HEK293 (cell line): ENCODE results near the gene KCNMA1.

Experiments used
- CTCF ChIA-PET: fragments of 350-600 bp; formaldehyde crosslinking; extraction: SDS; loops from one replicate; lab custom pipeline; 2021; ENCODE audit warnings: antibody characterized with exemption; lab: Yijun Ruan, JAX
- POLR2A ChIA-PET: fragments of 300-600 bp; formaldehyde crosslinking; extraction: SDS; loops from one replicate; lab custom pipeline; 2020; ENCODE audit warnings: antibody characterized with exemption, inconsistent platforms; lab: Yijun Ruan, JAX
- H3K27ac ChIP-seq: fragments of 200-500 bp; sonication (Bioruptor generic); 2 replicates; pipeline ENCODE4 v1.5.1; 2014; ENCODE audit warnings: low read depth, low read length, control low read depth, inconsistent platforms; ENCODE audit errors: extremely low read depth
- H3K36me3 ChIP-seq, 2 experiments: fragments of 200-500 bp in 1 of 2; sonication (Bioruptor generic) in 1 of 2; 1 replicate in 1 of 2; 2 replicates in 1 of 2; pipeline ENCODE4 v1.5.1; 2014 to 2017; ENCODE audit warnings: inconsistent platforms in 2 of 2, low read length in 2 of 2; ENCODE audit not compliant: control insufficient read depth in 2 of 2, insufficient read depth in 1 of 2
- H3K4me1 ChIP-seq: fragments of 200-500 bp; sonication (Bioruptor generic); 2 replicates; pipeline ENCODE4 v1.5.1; 2014; ENCODE audit warnings: mild to moderate bottlenecking, low read length, inconsistent platforms; ENCODE audit not compliant: control insufficient read depth, insufficient read depth
- H3K4me3 ChIP-seq: 2 replicates; pipeline ENCODE4 v1.5.1; 2011; ENCODE audit warnings: low read depth, mild to moderate bottlenecking, control low read depth, low read length, moderate library complexity
- H3K9me3 ChIP-seq: fragments of 200-500 bp; sonication (Bioruptor generic); 2 replicates; pipeline ENCODE4 v1.5.1; 2014; ENCODE audit warnings: low read depth, low read length, inconsistent platforms; ENCODE audit not compliant: control insufficient read depth, insufficient read depth
- ATF2 ChIP-seq: fragments of 450-650 bp; formaldehyde crosslinking; IDR thresholded peaks from 2 replicates; pipeline ENCODE4 v1.5.1; 2016; ENCODE audit warnings: missing biosample characterization, missing genetic modification characterization, low read depth
- BCL11B ChIP-seq: fragments of 450-650 bp; formaldehyde crosslinking; IDR thresholded peaks from 2 replicates; pipeline ENCODE4 v1.5.1; 2016; ENCODE audit warnings: low read depth, missing biosample characterization, missing genetic modification characterization
- ZBTB1 ChIP-seq: fragments of 450-650 bp; formaldehyde crosslinking; IDR thresholded peaks from 2 replicates; pipeline ENCODE4 v1.5.1; 2016; ENCODE audit warnings: missing biosample characterization, missing genetic modification characterization
- ZBTB21 ChIP-seq: fragments of 450-650 bp; formaldehyde crosslinking; IDR thresholded peaks from 2 replicates; pipeline ENCODE4 v1.5.1; 2017; ENCODE audit warnings: missing biosample characterization, missing genetic modification characterization
- ZBTB48 ChIP-seq: fragments of 450-650 bp; formaldehyde crosslinking; IDR thresholded peaks from 2 replicates; pipeline ENCODE4 v1.5.1; 2016; ENCODE audit warnings: missing biosample characterization, missing genetic modification characterization
- ZBTB6 ChIP-seq: fragments of 450-650 bp; formaldehyde crosslinking; IDR thresholded peaks from 2 replicates; pipeline ENCODE4 v1.5.1; 2017; ENCODE audit warnings: missing biosample characterization, missing genetic modification characterization
- ZFP41 ChIP-seq: fragments of 450-650 bp; formaldehyde crosslinking; IDR thresholded peaks from 2 replicates; pipeline ENCODE4 v1.5.1; 2016; ENCODE audit warnings: missing biosample characterization, missing genetic modification characterization, borderline replicate concordance
- ZNF114 ChIP-seq: fragments of 450-650 bp; formaldehyde crosslinking; IDR thresholded peaks from 2 replicates; pipeline ENCODE4 v1.5.0; 2017; ENCODE audit warnings: missing biosample characterization, missing genetic modification characterization
- ZNF169 ChIP-seq: fragments of 450-650 bp; formaldehyde crosslinking; IDR thresholded peaks from 2 replicates; pipeline ENCODE4 v1.5.1; 2016; ENCODE audit warnings: missing biosample characterization, missing genetic modification characterization
- ZNF214 ChIP-seq: fragments of 450-650 bp; formaldehyde crosslinking; IDR thresholded peaks from 2 replicates; pipeline ENCODE4 v1.5.1; 2017; ENCODE audit warnings: missing biosample characterization, mild to moderate bottlenecking, missing genetic modification characterization, borderline replicate concordance
- ZNF23 ChIP-seq: fragments of 450-650 bp; formaldehyde crosslinking; IDR thresholded peaks from 2 replicates; pipeline ENCODE4 v1.5.1; 2016; ENCODE audit warnings: missing biosample characterization, missing genetic modification characterization, borderline replicate concordance
- ZNF239 ChIP-seq: fragments of 450-650 bp; formaldehyde crosslinking; IDR thresholded peaks from 2 replicates; pipeline ENCODE4 v1.5.1; 2016; ENCODE audit warnings: missing biosample characterization, missing genetic modification characterization
- ZNF394 ChIP-seq: fragments of 450-650 bp; formaldehyde crosslinking; IDR thresholded peaks from 2 replicates; pipeline ENCODE4 v1.5.1; 2016; ENCODE audit warnings: missing biosample characterization, missing genetic modification characterization, mild to moderate bottlenecking, moderate library complexity, borderline replicate concordance
- ZNF404 ChIP-seq: fragments of 450-650 bp; formaldehyde crosslinking; IDR thresholded peaks from 2 replicates; pipeline ENCODE4 v1.5.1; 2017; ENCODE audit warnings: missing biosample characterization, missing genetic modification characterization
- ZNF423 ChIP-seq: fragments of 450-650 bp; formaldehyde crosslinking; IDR thresholded peaks from 2 replicates; pipeline ENCODE4 v1.5.1; 2016; ENCODE audit warnings: missing biosample characterization, missing genetic modification characterization
- ZNF626 ChIP-seq: fragments of 450-650 bp; sonication (Bioruptor Pico); formaldehyde crosslinking; IDR thresholded peaks from 2 replicates; pipeline ENCODE4 v1.5.1; 2018; ENCODE audit warnings: missing biosample characterization, missing genetic modification characterization, inconsistent platforms
- ZNF629 ChIP-seq: fragments of 450-650 bp; formaldehyde crosslinking; IDR thresholded peaks from 2 replicates; pipeline ENCODE4 v1.5.1; 2017; ENCODE audit warnings: missing biosample characterization, missing genetic modification characterization
- ZNF639 ChIP-seq: fragments of 450-650 bp; formaldehyde crosslinking; IDR thresholded peaks from 2 replicates; pipeline ENCODE4 v1.5.1; 2016; ENCODE audit warnings: missing biosample characterization, missing genetic modification characterization
- ZNF704 ChIP-seq: fragments of 450-650 bp; formaldehyde crosslinking; IDR thresholded peaks from 2 replicates; pipeline ENCODE4 v1.5.1; 2016; ENCODE audit warnings: missing biosample characterization, missing genetic modification characterization
- ZNF776 ChIP-seq: fragments of 450-650 bp; formaldehyde crosslinking; IDR thresholded peaks from 2 replicates; pipeline ENCODE4 v1.5.0; 2017; ENCODE audit warnings: missing biosample characterization, missing genetic modification characterization, borderline replicate concordance
- ZNF785 ChIP-seq: fragments of 450-650 bp; formaldehyde crosslinking; IDR thresholded peaks from 2 replicates; pipeline ENCODE4 v1.5.1; 2016; ENCODE audit warnings: missing biosample characterization, missing genetic modification characterization
- ZSCAN18 ChIP-seq: fragments of 450-650 bp; formaldehyde crosslinking; IDR thresholded peaks from 2 replicates; pipeline ENCODE4 v1.5.1; 2016; ENCODE audit warnings: missing biosample characterization, missing genetic modification characterization
- ZSCAN5A ChIP-seq: fragments of 450-650 bp; formaldehyde crosslinking; IDR thresholded peaks from 2 replicates; pipeline ENCODE4 v1.5.1; 2016; ENCODE audit warnings: missing biosample characterization, missing genetic modification characterization
- ZXDB ChIP-seq: fragments of 450-650 bp; formaldehyde crosslinking; IDR thresholded peaks from 2 replicates; pipeline ENCODE4 v1.5.1; 2016; ENCODE audit warnings: missing biosample characterization, missing genetic modification characterization

The KCNMA1 gene

GRCh38 chr10:77401683-77402082 lies 235.9 kb downstream of the KCNMA1 start:
- ChIA-PET POLR2A (no interaction called here), CTCF (interaction anchor here (0.6 to 1.0 kb wide), 3 partner anchors 8 to 231 kb away, joined by 3 read pairs; no protein-coding TSS in a partner anchor)
- no peaks in the 10 kb centered on the region for H3K9me3 ChIP-seq
- no peak overlapping the region for H3K27ac ChIP-seq
- no peaks in the 10 kb centered on the region for H3K36me3 ChIP-seq
- TF ChIP-seq ZNF239 (tag by site-specific recombination) (no peak), BCL11B (tag by site-specific recombination) (no peak), ZNF639 (tag by site-specific recombination) (no peak), ZXDB (tag by site-specific recombination) (no peak), ZNF23 (tag by site-specific recombination) (no peak), ZBTB48 (no peak)
- no peak overlapping the region for H3K4me3 ChIP-seq
- H3K4me1 ChIP-seq = peaks cover 4% of the 10 kb centered on the region

- H3K9me3 ChIP-seq = no peaks in the 10 kb centered on the region
- TF ChIP-seq ZNF776 = no peak
- TF ChIP-seq ZNF626 (tag by site-specific recombination) = no peak
- TF ChIP-seq ZNF423 (tag by site-specific recombination) = no peak
- no peak for TF ChIP-seq ZBTB6
- no peak for TF ChIP-seq ZNF404 (tag by site-specific recombination)
- no peak for TF ChIP-seq ZNF785 (tag by site-specific recombination)
- TF ChIP-seq ZNF169 (tag by site-specific recombination) = no peak
- no peak for TF ChIP-seq ZNF704 (tag by site-specific recombination)
- TF ChIP-seq ZNF214 (tag by site-specific recombination) = no peak
- no peak for TF ChIP-seq ZNF394 (tag by site-specific recombination)
- no peak overlapping the region for H3K27ac ChIP-seq
- H3K36me3 ChIP-seq = no peaks in the 10 kb centered on the region
- ChIA-PET POLR2A (no interaction called here), CTCF (interaction anchor here (0.7 to 1.2 kb wide), 6 partner anchors 8 to 241 kb away, joined by 3 to 7 read pairs (median 4); no protein-coding TSS in a partner anchor)
- no peaks in the 10 kb centered on the region for H3K4me1 ChIP-seq
- H3K4me3 ChIP-seq = no peak overlapping the region
Measured at GRCh38 chr10:77400033-77400432, 237.6 kb downstream of the KCNMA1 start.

GRCh38 chr10:77398986-77399755 lies 238.4 kb downstream of the KCNMA1 start:
- ChIA-PET POLR2A (no interaction called here), CTCF (interaction anchor here (0.9 to 1.2 kb wide), 2 partner anchors 9 to 242 kb away, joined by 4 to 7 read pairs; no protein-coding TSS in a partner anchor)
- Histone ChIP-seq H3K4me1 (no peaks in the 10 kb centered on the region), H3K27ac (no peak overlapping the region), H3K4me3 (no peak overlapping the region), H3K36me3 (no peaks in the 10 kb centered on the region), H3K9me3 (no peaks in the 10 kb centered on the region)
- TF ChIP-seq ZSCAN5A (tag by site-specific recombination) (no peak), ZNF114 (tag by site-specific recombination) (no peak), ZFP41 (tag by site-specific recombination) (no peak), ZSCAN18 (tag by site-specific recombination) (no peak), ZBTB21 (no peak), ATF2 (tag by site-specific recombination) (no peak), ZBTB1 (tag by site-specific recombination) (no peak), ZNF626 (tag by site-specific recombination) (no peak), ZNF629 (tag by site-specific recombination) (no peak)
